Liver (tissue), 9 donors: ENCODE data around the gene OR2AG1. TPM values are rescaled to one million over a fixed set of nuclear protein-coding genes. Genes with fewer than 3 reads are reported as not detected.

Experiments used
- DNase-seq: peaks from one replicate; pipeline ENCODE4 v3.0.0-alpha.2; 2017; ENCODE audit warnings: low spot score
- H3K27ac ChIP-seq, 2 donors: one replicate each; pipeline ENCODE4 v1.7.0; 2013; ENCODE audit warnings: inconsistent platforms in 2 of 2, low read length in 2 of 2, control low read depth in 1 of 2, low read depth in 1 of 2, mild to moderate bottlenecking in 1 of 2
- H3K27me3 ChIP-seq, 4 donors: one replicate each; pipeline versions ENCODE4 v1.6.1 to v1.7.0; 2013; ENCODE audit warnings: low read length in 3 of 4, inconsistent platforms in 1 of 4, mild to moderate bottlenecking in 1 of 4, moderate library complexity in 1 of 4; ENCODE audit not compliant: control insufficient read depth in 4 of 4, insufficient read depth in 4 of 4
- H3K36me3 ChIP-seq, 4 donors: one replicate each; pipeline versions ENCODE4 v1.6.1 to v1.7.0; 2013; ENCODE audit warnings: low read length in 3 of 4, mild to moderate bottlenecking in 3 of 4, low read depth in 1 of 4, moderate library complexity in 1 of 4; ENCODE audit not compliant: control insufficient read depth in 4 of 4, insufficient read depth in 3 of 4
- H3K4me1 ChIP-seq, 4 donors: one replicate each; pipeline versions ENCODE4 v1.6.1 to v1.7.0; 2013; ENCODE audit warnings: low read length in 3 of 4, mild to moderate bottlenecking in 3 of 4, moderate library complexity in 1 of 4; ENCODE audit not compliant: control insufficient read depth in 4 of 4, insufficient read depth in 4 of 4
- H3K4me3 ChIP-seq, 3 donors: one replicate each; pipeline versions ENCODE4 v1.6.1 to v1.7.0; 2013; ENCODE audit warnings: low read length in 3 of 3, control low read depth in 1 of 3, low read depth in 1 of 3, mild to moderate bottlenecking in 1 of 3
- H3K9ac ChIP-seq, 2 donors: one replicate each; pipeline ENCODE4 v1.7.0; 2013; ENCODE audit warnings: low read length in 2 of 2, mild to moderate bottlenecking in 2 of 2, moderate library complexity in 2 of 2, control low read depth in 1 of 2, low read depth in 1 of 2
- H3K9me3 ChIP-seq, 4 donors: one replicate each; pipeline versions ENCODE4 v1.6.1 to v1.7.0; 2013; ENCODE audit warnings: low read length in 3 of 4; ENCODE audit not compliant: control insufficient read depth in 4 of 4
- EGR1 ChIP-seq, 2 donors: IDR thresholded peaks; 2 replicates each; pipeline ENCODE4 v1.6.1; 2016 to 2018; ENCODE audit warnings: antibody characterized with exemption in 2 of 2, low read depth in 2 of 2
- GABPA ChIP-seq, 2 donors: IDR thresholded peaks in 1 of 2; conservative IDR thresholded peaks in 1 of 2; 2 replicates each; pipeline ENCODE4 v1.6.1; 2016; ENCODE audit warnings: antibody characterized with exemption in 2 of 2, mild to moderate bottlenecking in 1 of 2, moderate library complexity in 1 of 2
- HNF4G ChIP-seq: IDR thresholded peaks from 2 replicates; pipeline ENCODE4 v1.6.1; 2016; ENCODE audit warnings: antibody characterized with exemption
- JUND ChIP-seq, 2 donors: IDR thresholded peaks; 2 replicates each; pipeline ENCODE4 v1.6.1; 2016; ENCODE audit warnings: antibody characterized with exemption in 2 of 2
- NR2F2 ChIP-seq: IDR thresholded peaks from 2 replicates; pipeline ENCODE4 v1.6.1; 2016; ENCODE audit warnings: antibody characterized with exemption
- WGBS: extraction: QIAGEN DNeasy Blood & Tissue Kit; methylation state at CpG from one replicate; pipeline ENCODE4 v1.1.7; 2013; 5-methylcytosine and 5-hydroxymethylcytosine counted together
- polyA plus RNA-seq, 2 donors: library from polyadenylated mRNA; stranded (reverse) in 1 of 2; unstranded in 1 of 2; fragments of 200-250 nt in 1 of 2; fragments of >200 nt in 1 of 2; fragmentation: Nextera tagmentation in 1 of 2; extraction: Ambion mirVana in 1 of 2; gene quantifications; one replicate each; pipeline versions ENCODE4 v1.2.1 to v1.2.3, GENCODE V29; 2013 to 2015
- total RNA-seq, 2 donors: library from RNA; depleted of rRNA; stranded (reverse); fragments of >200 nt; gene quantifications; one replicate each; pipeline ENCODE4 v1.2.3, GENCODE V29; 2014
- TF ChIP-seq, protein P1 (sequence below): IDR thresholded peaks from 2 replicates; pipeline ENCODE4 v1.6.1; 2016; ENCODE audit warnings: antibody characterized with exemption, mild to moderate bottlenecking
- TF ChIP-seq, protein P2 (sequence below): IDR thresholded peaks from 2 replicates; pipeline ENCODE4 v1.6.1; 2016; ENCODE audit warnings: antibody characterized with exemption
- TF ChIP-seq, protein P3 (sequence below): IDR thresholded peaks from 2 replicates; pipeline ENCODE4 v1.6.1; 2016; ENCODE audit warnings: antibody characterized with exemption
- donor health status: healthy.
- donor health status: healthy.
- donor health status: healthy.
- donor health status: healthy.
- donor health status: healthy.

Gene OR2AG1
- total and polyA plus RNA-seq, 4 donors: not detected

DNA sequence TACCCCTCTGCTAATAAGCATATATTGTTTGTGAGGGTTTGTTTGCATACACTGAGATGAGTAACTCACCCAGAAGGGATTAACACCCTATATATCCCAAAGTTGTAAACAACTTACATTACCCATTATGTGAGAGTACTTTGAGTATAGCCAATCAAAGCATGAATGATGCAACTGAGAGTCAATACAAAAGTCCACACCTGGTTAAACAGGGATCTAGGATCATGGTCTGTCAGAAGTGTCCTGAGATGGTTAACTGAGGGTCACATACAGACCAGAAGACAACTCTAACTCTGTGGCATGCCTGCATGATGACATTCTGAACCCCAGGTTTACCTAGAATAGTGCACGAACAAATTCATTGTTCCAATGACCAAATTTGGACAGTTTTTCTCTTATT lies 45.3 kb downstream of the OR2AG1 start:
- H3K4me3 ChIP-seq: no peak overlapping the region
- no peak overlapping the region for H3K9ac ChIP-seq
- DNase-seq: no peak
- H3K36me3 ChIP-seq: no peaks in the 10 kb centered on the region
- H3K27ac ChIP-seq: no peak overlapping the region
- H3K27me3 ChIP-seq: peaks cover 0 to 7% (median 0%) of the 10 kb centered on the region in 4 donors
- WGBS: 57% methylated on average over 1 of the region's 1 CpG
- TF ChIP-seq NR2F2 (no peak), EGR1 (IDR thresholded peaks at IDR 0.05; ENCODE audit: low read depth in 2 of 2) (no peak), GABPA (IDR thresholded peaks at IDR 0.05 in 1 of 2, conservative IDR thresholded peaks at IDR 0.05 in 1 of 2) (no peak), HNF4G (no peak), JUND (IDR thresholded peaks at IDR 0.05) (no peak)
- TF ChIP-seq, protein P1, sequence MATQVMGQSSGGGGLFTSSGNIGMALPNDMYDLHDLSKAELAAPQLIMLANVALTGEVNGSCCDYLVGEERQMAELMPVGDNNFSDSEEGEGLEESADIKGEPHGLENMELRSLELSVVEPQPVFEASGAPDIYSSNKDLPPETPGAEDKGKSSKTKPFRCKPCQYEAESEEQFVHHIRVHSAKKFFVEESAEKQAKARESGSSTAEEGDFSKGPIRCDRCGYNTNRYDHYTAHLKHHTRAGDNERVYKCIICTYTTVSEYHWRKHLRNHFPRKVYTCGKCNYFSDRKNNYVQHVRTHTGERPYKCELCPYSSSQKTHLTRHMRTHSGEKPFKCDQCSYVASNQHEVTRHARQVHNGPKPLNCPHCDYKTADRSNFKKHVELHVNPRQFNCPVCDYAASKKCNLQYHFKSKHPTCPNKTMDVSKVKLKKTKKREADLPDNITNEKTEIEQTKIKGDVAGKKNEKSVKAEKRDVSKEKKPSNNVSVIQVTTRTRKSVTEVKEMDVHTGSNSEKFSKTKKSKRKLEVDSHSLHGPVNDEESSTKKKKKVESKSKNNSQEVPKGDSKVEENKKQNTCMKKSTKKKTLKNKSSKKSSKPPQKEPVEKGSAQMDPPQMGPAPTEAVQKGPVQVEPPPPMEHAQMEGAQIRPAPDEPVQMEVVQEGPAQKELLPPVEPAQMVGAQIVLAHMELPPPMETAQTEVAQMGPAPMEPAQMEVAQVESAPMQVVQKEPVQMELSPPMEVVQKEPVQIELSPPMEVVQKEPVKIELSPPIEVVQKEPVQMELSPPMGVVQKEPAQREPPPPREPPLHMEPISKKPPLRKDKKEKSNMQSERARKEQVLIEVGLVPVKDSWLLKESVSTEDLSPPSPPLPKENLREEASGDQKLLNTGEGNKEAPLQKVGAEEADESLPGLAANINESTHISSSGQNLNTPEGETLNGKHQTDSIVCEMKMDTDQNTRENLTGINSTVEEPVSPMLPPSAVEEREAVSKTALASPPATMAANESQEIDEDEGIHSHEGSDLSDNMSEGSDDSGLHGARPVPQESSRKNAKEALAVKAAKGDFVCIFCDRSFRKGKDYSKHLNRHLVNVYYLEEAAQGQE: no peak
- TF ChIP-seq, protein P2, sequence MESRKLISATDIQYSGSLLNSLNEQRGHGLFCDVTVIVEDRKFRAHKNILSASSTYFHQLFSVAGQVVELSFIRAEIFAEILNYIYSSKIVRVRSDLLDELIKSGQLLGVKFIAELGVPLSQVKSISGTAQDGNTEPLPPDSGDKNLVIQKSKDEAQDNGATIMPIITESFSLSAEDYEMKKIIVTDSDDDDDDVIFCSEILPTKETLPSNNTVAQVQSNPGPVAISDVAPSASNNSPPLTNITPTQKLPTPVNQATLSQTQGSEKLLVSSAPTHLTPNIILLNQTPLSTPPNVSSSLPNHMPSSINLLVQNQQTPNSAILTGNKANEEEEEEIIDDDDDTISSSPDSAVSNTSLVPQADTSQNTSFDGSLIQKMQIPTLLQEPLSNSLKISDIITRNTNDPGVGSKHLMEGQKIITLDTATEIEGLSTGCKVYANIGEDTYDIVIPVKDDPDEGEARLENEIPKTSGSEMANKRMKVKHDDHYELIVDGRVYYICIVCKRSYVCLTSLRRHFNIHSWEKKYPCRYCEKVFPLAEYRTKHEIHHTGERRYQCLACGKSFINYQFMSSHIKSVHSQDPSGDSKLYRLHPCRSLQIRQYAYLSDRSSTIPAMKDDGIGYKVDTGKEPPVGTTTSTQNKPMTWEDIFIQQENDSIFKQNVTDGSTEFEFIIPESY: no peak
- H3K4me1 ChIP-seq: no peaks in the 10 kb centered on the region
- H3K9me3 ChIP-seq: no peaks in the 10 kb centered on the region

DNA sequence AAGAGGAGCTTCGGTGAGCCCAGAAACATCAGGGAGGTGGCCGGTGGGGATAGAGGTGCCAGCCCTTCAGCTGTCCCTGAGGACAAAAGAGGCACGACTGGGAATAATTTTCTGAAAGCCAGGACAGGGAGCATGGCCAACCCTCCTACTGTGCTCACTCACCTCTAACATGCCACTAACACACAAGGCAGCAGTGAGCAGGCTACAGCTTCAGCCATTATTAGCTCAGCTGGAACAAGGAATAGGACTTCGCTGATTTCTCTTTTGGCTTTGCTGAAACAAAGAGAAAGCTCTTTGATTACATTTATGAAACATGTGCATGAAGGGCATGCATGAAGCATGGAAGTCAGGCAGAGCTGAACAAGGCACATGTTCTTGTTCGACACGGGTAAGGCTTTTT lies 50.5 kb downstream of the OR2AG1 start:
- H3K4me1 ChIP-seq: no peaks in the 10 kb centered on the region
- H3K4me3 ChIP-seq: no peak overlapping the region
- DNase-seq: no peak
- TF ChIP-seq GABPA (IDR thresholded peaks at IDR 0.05 in 1 of 2, conservative IDR thresholded peaks at IDR 0.05 in 1 of 2): no peak
- TF ChIP-seq, protein P3, sequence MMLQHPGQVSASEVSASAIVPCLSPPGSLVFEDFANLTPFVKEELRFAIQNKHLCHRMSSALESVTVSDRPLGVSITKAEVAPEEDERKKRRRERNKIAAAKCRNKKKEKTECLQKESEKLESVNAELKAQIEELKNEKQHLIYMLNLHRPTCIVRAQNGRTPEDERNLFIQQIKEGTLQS: no peak
- TF ChIP-seq, protein P1: no peak
- TF ChIP-seq HNF4G: no peak
- no peak for TF ChIP-seq NR2F2
- H3K27me3 ChIP-seq: peaks cover 0 to 5% (median 0%) of the 10 kb centered on the region in 4 donors
- H3K27ac ChIP-seq: no peak overlapping the region
- no peaks in the 10 kb centered on the region for H3K36me3 ChIP-seq
- no peak overlapping the region for H3K9ac ChIP-seq
- no peaks in the 10 kb centered on the region for H3K9me3 ChIP-seq
- WGBS: 82% methylated on average over 6 of the region's 6 CpGs
